T-cell (primary cell): ENCODE results near the gene ELF4. TPM values are rescaled to one million over a fixed set of nuclear protein-coding genes. Genes with fewer than 3 reads are reported as not detected.

Experiments used
- ATAC-seq, 4 experiments: fragments of 200-7000 bp in 3 of 4; fragments of 150-1000 bp in 1 of 4; cut with Tn5 transposase; replicated peaks in 1 of 4; 1 replicate in 3 of 4; 2 replicates in 1 of 4; pipeline ENCODE4 v1.10.0; 2021; ENCODE audit warnings: moderate library complexity in 3 of 4, mild to moderate bottlenecking in 2 of 4, moderate number of reproducible peaks in 1 of 4
- CTCF ChIA-PET, 2 donors: fragments of 300-600 bp; sonication (Branson Sonifier 250); formaldehyde crosslinking; loops; one replicate each; lab custom pipeline; 2022; ENCODE audit warnings: antibody characterized with exemption in 2 of 2; lab: Charles Lee
- POLR2A ChIA-PET, 2 donors: fragments of 300-600 bp; sonication (Branson Sonifier 250); formaldehyde crosslinking; loops; one replicate each; lab custom pipeline; 2022; ENCODE audit warnings: antibody characterized with exemption in 2 of 2; lab: Charles Lee
- DNase-seq, 35 experiments: peaks; one replicate each; pipeline versions ENCODE4 v3.0.0 to v3.0.0-alpha.2; 2013 to 2023
- H3K27ac ChIP-seq: one replicate; pipeline ENCODE4 v1.5.1; 2013; ENCODE audit warnings: low read length
- H3K27me3 ChIP-seq, 2 experiments: replicated peaks in 1 of 2; 1 replicate in 1 of 2; 2 replicates in 1 of 2; pipeline versions ENCODE4 v1.6.1 to v1.7.0; 2013; ENCODE audit warnings: low read length in 1 of 2, mixed read lengths in 1 of 2; ENCODE audit not compliant: control insufficient read depth in 2 of 2, insufficient read depth in 2 of 2; ENCODE audit errors: extremely low read depth in 1 of 2
- H3K36me3 ChIP-seq, 2 donors: 1 replicate in 1 of 2; 2 replicates in 1 of 2; pipeline versions ENCODE4 v1.6.1 to v1.7.0; 2013; ENCODE audit warnings: low read length in 1 of 2; ENCODE audit not compliant: control insufficient read depth in 2 of 2, insufficient read depth in 1 of 2; ENCODE audit errors: extremely low read depth in 1 of 2
- H3K4me1 ChIP-seq, 2 experiments: 1 replicate in 1 of 2; 2 replicates in 1 of 2; pipeline versions ENCODE4 v1.6.1 to v1.7.0; 2013; ENCODE audit warnings: low read length in 2 of 2, mixed read lengths in 1 of 2; ENCODE audit not compliant: insufficient read depth in 2 of 2, control insufficient read depth in 1 of 2; ENCODE audit errors: extremely low read depth in 1 of 2
- H3K4me3 ChIP-seq, 2 donors: 1 replicate in 1 of 2; 2 replicates in 1 of 2; pipeline versions ENCODE4 v1.5.1 to v1.7.0; 2013; ENCODE audit warnings: mild to moderate bottlenecking in 2 of 2, low read length in 1 of 2, moderate library complexity in 1 of 2; ENCODE audit not compliant: control insufficient read depth in 1 of 2; ENCODE audit errors: extremely low read depth in 1 of 2
- H3K9me3 ChIP-seq: 2 replicates; pipeline ENCODE4 v1.7.0; 2013
- H3K27ac Mint-ChIP-seq, 2 donors: one replicate each; pipeline ENCODE4 v1.8.0; 2020 to 2021; ENCODE audit warnings: mild to moderate bottlenecking in 2 of 2, mixed read lengths in 2 of 2
- H3K27me3 Mint-ChIP-seq, 2 donors: one replicate each; pipeline ENCODE4 v1.8.0; 2021 to 2022; ENCODE audit warnings: mixed read lengths in 2 of 2
- H3K36me3 Mint-ChIP-seq: one replicate; pipeline ENCODE4 v1.8.0; 2021; ENCODE audit warnings: mixed read lengths
- H3K4me1 Mint-ChIP-seq, 3 donors: one replicate each; pipeline ENCODE4 v1.8.0; 2020 to 2022; ENCODE audit warnings: mixed read lengths in 3 of 3, mild to moderate bottlenecking in 1 of 3
- H3K4me3 Mint-ChIP-seq, 3 donors: one replicate each; pipeline ENCODE4 v1.8.0; 2020 to 2022; ENCODE audit warnings: mild to moderate bottlenecking in 3 of 3, mixed read lengths in 3 of 3, moderate library complexity in 3 of 3
- H3K9me3 Mint-ChIP-seq, 3 donors: one replicate each; pipeline ENCODE4 v1.8.0; 2020 to 2022; ENCODE audit warnings: mixed read lengths in 3 of 3
- WGBS: methylation state at CpG from one replicate; pipeline ENCODE4 v1.1.5; 2013; ENCODE audit warnings: missing lambda C conversion rate; ENCODE audit not compliant: insufficient coverage; 5-methylcytosine and 5-hydroxymethylcytosine counted together
- total RNA-seq, 35 experiments: library from RNA in 6 of 35; stranded (reverse) in 6 of 35; fragments of 120-200 nt in 1 of 35; gene quantifications; one replicate each; pipeline versions ENCODE4 v1.2.1 to v1.2.4 and lab custom pipeline; 2013 to 2026

The ELF4 gene
- total RNA-seq, 5 donors from 2014 or later (not counting 1 experiment from before 2014, with no cell fraction given), result 30.0 to 35.6 (median 30.6) TPM

- no peaks in the 10 kb centered on the region for H3K27me3 ChIP-seq
These were observed 14.3 kb upstream of the ELF4 start for GRCh38 chrX:130124577-130124976.

GRCh38 chrX:130121505-130121800, 11.2 kb upstream of the ELF4 start:
- peaks cover 0 to 34% of the 10 kb centered on the region in 2 experiments for H3K4me1 ChIP-seq
- ChIA-PET POLR2A (no interaction called here), CTCF (interaction anchor here (0.5 to 4.6 kb wide), 11 partner anchors 29 to 444 kb away, joined by 3 to 24 read pairs (median 8); no protein-coding TSS in a partner anchor)
- peak overlapping the region in 1 of 2 donors; percentile 39 for H3K4me3 ChIP-seq
- no peaks in the 10 kb centered on the region for H3K9me3 ChIP-seq
- Mint-ChIP-seq H3K4me1 (peaks cover 0 to 20% (median 18%) of the 10 kb centered on the region in 3 donors), H3K27me3 (peaks cover 0 to 8% of the 10 kb centered on the region in 2 donors), H3K27ac (no peak overlapping the region), H3K36me3 (no peaks in the 10 kb centered on the region), H3K9me3 (no peaks in the 10 kb centered on the region), H3K4me3 (peak overlapping the region in 2 of 3 donors; percentile 64 to 69)
- H3K27ac ChIP-seq, result no peak overlapping the region
- ATAC-seq (no peak), DNase-seq (no peak)
- H3K27me3 ChIP-seq, result no peaks in the 10 kb centered on the region
- WGBS, result no CpG with 5 or more reads among the region's 13 CpGs
- peaks cover 0 to 5% of the 10 kb centered on the region in 2 donors for H3K36me3 ChIP-seq

More at GRCh38 chrX:130124577-130124976, 14.3 kb upstream of the ELF4 start:
- H3K27ac Mint-ChIP-seq, result peak overlapping the region in 1 of 2 donors; percentile 23
- peaks cover 0 to 8% of the 10 kb centered on the region in 2 donors for H3K27me3 Mint-ChIP-seq
- no peaks in the 10 kb centered on the region for H3K9me3 Mint-ChIP-seq
- WGBS, result 92% methylated on average over 2 of the region's 4 CpGs
- DNase-seq (no peak), ATAC-seq (no peak)
- H3K27ac ChIP-seq, result no peak overlapping the region
- no peak overlapping the region for H3K4me3 Mint-ChIP-seq
- peaks cover 16% of the 10 kb centered on the region for H3K36me3 Mint-ChIP-seq
- H3K9me3 ChIP-seq, result no peaks in the 10 kb centered on the region
- H3K36me3 ChIP-seq, result peaks cover 0 to 14% of the 10 kb centered on the region in 2 donors
- ChIA-PET CTCF (no interaction called here), POLR2A (no interaction called here)
- peaks cover 0 to 4% (median 4%) of the 10 kb centered on the region in 3 donors for H3K4me1 Mint-ChIP-seq
- H3K4me1 ChIP-seq, result peaks cover 0 to 18% of the 10 kb centered on the region in 2 experiments
- no peak overlapping the region for H3K4me3 ChIP-seq

- WGBS, result under 1% methylated on average over 36 of the region's 58 CpGs
- DNase-seq, result peak in 34 of 35 experiments; percentile 33 to 76 (median 57)
- H3K36me3 ChIP-seq, result peaks cover 0 to 5% of the 10 kb centered on the region in 2 donors
- peak; percentile 87 to 94 (median 89) for ATAC-seq
- CTCF ChIA-PET, result interaction anchor here (0.6 to 4.6 kb wide), 13 partner anchors 29 to 445 kb away, joined by 3 to 24 read pairs (median 4); no protein-coding TSS in a partner anchor
- POLR2A ChIA-PET, result interaction anchor here in 1 of 2 donors (0.6 kb wide), 2 partner anchors 41 to 57 kb away, joined by 3 read pairs; no protein-coding TSS in a partner anchor
- Mint-ChIP-seq H3K27me3 (peaks cover 0 to 8% of the 10 kb centered on the region in 2 donors), H3K9me3 (no peaks in the 10 kb centered on the region), H3K36me3 (no peaks in the 10 kb centered on the region), H3K27ac (peak overlapping the region in 1 of 2 donors; percentile 36), H3K4me3 (peak overlapping the region; percentile 64 to 69 (median 68)), H3K4me1 (peaks cover 0 to 20% (median 18%) of the 10 kb centered on the region in 3 donors)
- peaks cover 0 to 34% of the 10 kb centered on the region in 2 experiments for H3K4me1 ChIP-seq
- no peaks in the 10 kb centered on the region for H3K9me3 ChIP-seq
- no peaks in the 10 kb centered on the region for H3K27me3 ChIP-seq
- peak overlapping the region; percentile 39 to 49 for H3K4me3 ChIP-seq
- no peak overlapping the region for H3K27ac ChIP-seq
These were observed 10.6 kb upstream of the ELF4 start for GRCh38 chrX:130120746-130121504.

GRCh38 chrX:130120321-130120731, 10.0 kb upstream of the ELF4 start:
- H3K4me1 ChIP-seq, result peaks cover 0 to 34% of the 10 kb centered on the region in 2 experiments
- H3K9me3 ChIP-seq, result no peaks in the 10 kb centered on the region
- POLR2A ChIA-PET, result interaction anchor here in 1 of 2 donors (0.6 kb wide), 2 partner anchors 41 to 56 kb away, joined by 3 read pairs; no protein-coding TSS in a partner anchor
- no peak overlapping the region for H3K27ac ChIP-seq
- ATAC-seq (peak; percentile 29 to 52 (median 44)), DNase-seq (no peak)
- H3K4me3 Mint-ChIP-seq, result peak overlapping the region; percentile 64 to 69 (median 68)
- H3K4me1 Mint-ChIP-seq, result peaks cover 0 to 20% (median 18%) of the 10 kb centered on the region in 3 donors
- H3K4me3 ChIP-seq, result peak overlapping the region; percentile 30 to 39
- peaks cover 0 to 8% of the 10 kb centered on the region in 2 donors for H3K27me3 Mint-ChIP-seq
- H3K27ac Mint-ChIP-seq, result peak overlapping the region; percentile 46 to 84
- CTCF ChIA-PET, result interaction anchor here (0.6 to 4.6 kb wide), 9 partner anchors 33 to 407 kb away, joined by 3 to 24 read pairs (median 9); no protein-coding TSS in a partner anchor
- WGBS, result 2% methylated on average over 20 of the region's 28 CpGs
- no peaks in the 10 kb centered on the region for H3K27me3 ChIP-seq
- H3K36me3 ChIP-seq, result peaks cover 0 to 2% of the 10 kb centered on the region in 2 donors
- H3K36me3 Mint-ChIP-seq, result no peaks in the 10 kb centered on the region
- no peaks in the 10 kb centered on the region for H3K9me3 Mint-ChIP-seq

GRCh38 chrX:130119312-130119898, 9.1 kb upstream of the ELF4 start:
- Histone ChIP-seq H3K9me3 (no peaks in the 10 kb centered on the region), H3K4me1 (peaks cover 0 to 34% of the 10 kb centered on the region in 2 experiments), H3K27me3 (no peaks in the 10 kb centered on the region), H3K27ac (peak overlapping the region; percentile 18), H3K4me3 (no peak overlapping the region), H3K36me3 (no peaks in the 10 kb centered on the region)
- Mint-ChIP-seq H3K27me3 (peaks cover 0 to 8% of the 10 kb centered on the region in 2 donors), H3K4me3 (peak overlapping the region in 2 of 3 donors; percentile 64 to 69), H3K4me1 (peaks cover 0 to 20% (median 19%) of the 10 kb centered on the region in 3 donors), H3K27ac (peak overlapping the region; percentile 45 to 75), H3K36me3 (no peaks in the 10 kb centered on the region), H3K9me3 (no peaks in the 10 kb centered on the region)
- ATAC-seq (no peak), DNase-seq (no peak)
- CTCF ChIA-PET, result interaction anchor here (0.5 to 4.6 kb wide), 9 partner anchors 15 to 512 kb away, joined by 3 to 24 read pairs (median 3); no protein-coding TSS in a partner anchor
- POLR2A ChIA-PET, result interaction anchor here in 1 of 2 donors (0.7 kb wide), 1 partner anchor 130 kb away, joined by 4 read pairs; no protein-coding TSS in a partner anchor
- 100% methylated on average over 3 of the region's 14 CpGs for WGBS
